HG03354 (cell line): Measurements from ENCODE around the gene NCMAP.
A peak's percentile ranks its signal among the peaks of the same experiment; 100 is the strongest.

Experiments
- ATAC-seq: cut with Tn5 transposase; IDR thresholded peaks from one replicate; pipeline ENCODE4 v1.9.1; 2021; ENCODE audit warnings: mild to moderate bottlenecking; ENCODE audit not compliant: unreplicated experiment, poor library complexity, severe bottlenecking

The NCMAP gene

DNA sequence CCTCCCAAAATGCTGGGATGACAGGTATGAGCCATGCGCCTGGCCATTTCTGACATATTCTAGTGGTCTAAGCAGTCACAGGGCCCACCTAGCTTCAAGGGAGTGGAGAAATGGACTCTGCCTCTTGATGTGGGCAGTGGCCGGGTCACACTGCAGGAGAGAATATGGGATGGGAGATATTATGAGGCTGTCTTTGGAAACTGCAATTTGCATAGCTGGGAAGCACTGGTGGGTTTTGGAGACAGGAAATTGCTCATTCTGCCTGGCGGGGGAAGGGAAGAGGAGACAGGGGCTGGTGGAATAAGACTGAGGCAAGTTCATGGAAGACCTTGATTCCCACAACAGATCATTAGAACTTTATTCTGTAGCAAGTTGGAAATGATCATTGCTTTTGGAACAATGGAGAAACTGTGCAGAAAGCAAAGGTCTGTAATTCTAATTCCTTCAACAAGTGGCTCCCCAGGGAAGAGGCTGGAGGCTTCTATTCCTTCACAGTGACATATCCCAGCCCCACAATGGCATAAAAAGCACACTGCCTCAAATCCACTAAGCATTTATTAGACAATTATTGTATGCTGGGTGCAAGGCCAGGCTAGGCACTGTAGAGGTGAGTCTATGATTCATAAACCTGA, 10.5 kb downstream of the NCMAP start:
- no peak for ATAC-seq

DNA sequence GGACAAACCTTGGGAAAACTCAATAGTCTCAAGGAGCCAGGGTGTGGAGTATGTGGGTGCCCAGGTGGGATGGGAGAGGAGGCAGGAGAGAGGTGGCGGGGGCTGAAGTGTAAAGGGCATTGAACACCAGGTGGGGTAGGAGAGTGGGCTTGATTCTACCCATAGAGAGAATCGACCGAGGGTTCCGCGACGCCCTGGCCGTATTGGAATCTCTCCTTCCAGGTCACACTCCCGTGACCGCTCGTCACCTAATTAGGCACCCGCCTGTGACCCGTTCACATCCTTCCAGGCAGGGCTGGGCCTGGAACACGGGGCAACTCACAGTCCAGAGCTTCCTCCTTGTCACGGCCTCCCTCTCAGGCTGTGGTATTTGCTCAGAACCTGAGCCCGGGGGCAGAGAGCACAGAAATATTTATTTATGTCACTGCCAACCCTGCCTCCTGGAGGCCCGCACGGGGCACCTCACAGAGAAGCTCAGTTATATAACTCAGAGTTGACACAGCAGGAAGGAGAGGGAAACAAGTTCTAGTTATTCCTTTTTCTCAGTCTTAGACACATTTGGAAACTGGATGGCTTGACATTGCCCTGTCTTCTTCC, 12.0 kb downstream of the NCMAP start:
- ATAC-seq = no peak

DNA sequence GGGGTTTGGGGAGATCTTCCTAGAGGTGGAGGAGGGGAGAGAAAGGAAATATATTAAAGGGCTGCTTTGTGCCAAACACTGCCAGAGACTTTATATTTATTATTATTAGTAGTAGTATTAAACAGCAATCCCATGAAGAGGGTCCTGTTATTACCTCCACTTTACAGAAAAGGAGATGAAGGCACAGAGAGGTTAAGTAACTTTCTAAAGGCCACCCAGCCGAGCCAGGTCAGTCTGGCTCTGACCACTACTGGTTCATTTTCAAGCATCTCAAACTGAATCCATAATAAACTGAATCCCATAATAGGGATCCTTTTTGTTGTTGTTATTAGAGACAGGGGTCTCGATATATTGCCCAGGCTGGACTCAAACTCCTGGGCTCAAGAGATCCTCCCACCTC, 12.6 kb downstream of the NCMAP start:
- no peak for ATAC-seq

GRCh38 chr1:24570265-24571125, 14.6 kb downstream of the NCMAP start:
- ATAC-seq = no peak

DNA sequence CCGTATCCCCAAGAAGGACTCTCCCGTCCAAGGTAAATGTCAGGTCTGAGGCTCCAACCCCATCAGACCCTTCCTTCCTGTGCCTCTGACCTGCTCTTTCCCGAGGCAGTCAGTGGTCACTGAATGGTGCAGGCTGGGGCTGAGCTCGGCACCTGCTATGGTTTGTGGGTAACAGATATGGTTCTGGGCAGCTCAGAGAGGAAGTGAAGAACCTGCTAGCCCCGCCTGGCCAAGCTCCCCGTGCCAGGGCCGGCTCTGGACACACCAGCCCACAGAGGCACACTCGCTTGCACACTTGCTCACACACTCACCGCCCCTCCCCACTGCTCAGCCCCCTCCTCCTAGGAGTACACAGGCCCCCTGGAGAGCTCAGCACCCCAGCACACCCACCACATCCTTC, 16.4 kb downstream of the NCMAP start:
- ATAC-seq = no peak

GRCh38 chr1:24575905-24576587, 20.2 kb downstream of the NCMAP start:
- no peak for ATAC-seq

GRCh38 chr1:24578846-24579245, 23.0 kb downstream of the NCMAP start:
- no peak for ATAC-seq

GRCh38 chr1:24580756-24581155, 24.9 kb downstream of the NCMAP start:
- no peak for ATAC-seq

DNA sequence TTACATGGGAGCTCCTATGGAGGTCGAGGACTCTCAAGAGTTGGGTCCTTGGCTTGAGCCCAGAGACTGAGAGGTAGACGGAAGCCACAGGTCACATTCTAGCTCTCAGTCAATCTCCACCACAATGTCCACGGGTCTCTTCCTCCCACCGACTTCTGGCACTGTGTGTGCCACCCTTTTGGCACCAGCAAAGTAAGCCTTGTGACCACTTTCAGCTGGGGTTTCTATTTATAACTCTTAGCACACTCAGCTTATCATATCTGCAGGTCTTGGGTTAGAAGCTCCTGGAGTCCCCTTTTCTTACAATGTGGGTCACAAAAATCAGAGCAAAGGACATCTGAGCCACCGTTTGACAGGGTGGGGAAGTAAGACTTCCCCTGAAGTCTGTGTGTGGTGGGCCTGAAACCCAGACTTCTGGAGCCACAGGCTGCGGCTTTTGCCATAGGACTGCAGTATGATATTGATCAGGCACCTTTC, 28.3 kb downstream of the NCMAP start:
- ATAC-seq = no peak

DNA sequence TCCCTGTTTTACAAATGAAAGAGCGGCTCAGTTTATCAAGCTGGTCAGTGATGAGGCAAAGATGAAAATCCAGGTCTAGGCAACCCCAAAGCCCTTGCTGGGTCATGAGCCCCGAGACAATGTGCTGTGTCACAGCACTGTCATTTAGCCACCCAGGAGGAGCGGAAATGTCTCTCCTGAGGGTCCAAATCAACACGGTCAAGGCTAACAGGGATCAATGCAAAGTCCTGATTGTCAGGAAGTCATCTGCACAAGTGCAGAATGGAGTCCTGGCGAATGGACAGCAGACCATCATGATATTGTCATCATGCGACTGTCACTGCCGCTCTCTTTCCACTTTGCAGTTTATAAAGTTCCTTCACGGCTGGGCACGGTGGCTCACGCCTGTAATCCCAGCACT, 30.2 kb downstream of the NCMAP start:
- ATAC-seq = no peak

DNA sequence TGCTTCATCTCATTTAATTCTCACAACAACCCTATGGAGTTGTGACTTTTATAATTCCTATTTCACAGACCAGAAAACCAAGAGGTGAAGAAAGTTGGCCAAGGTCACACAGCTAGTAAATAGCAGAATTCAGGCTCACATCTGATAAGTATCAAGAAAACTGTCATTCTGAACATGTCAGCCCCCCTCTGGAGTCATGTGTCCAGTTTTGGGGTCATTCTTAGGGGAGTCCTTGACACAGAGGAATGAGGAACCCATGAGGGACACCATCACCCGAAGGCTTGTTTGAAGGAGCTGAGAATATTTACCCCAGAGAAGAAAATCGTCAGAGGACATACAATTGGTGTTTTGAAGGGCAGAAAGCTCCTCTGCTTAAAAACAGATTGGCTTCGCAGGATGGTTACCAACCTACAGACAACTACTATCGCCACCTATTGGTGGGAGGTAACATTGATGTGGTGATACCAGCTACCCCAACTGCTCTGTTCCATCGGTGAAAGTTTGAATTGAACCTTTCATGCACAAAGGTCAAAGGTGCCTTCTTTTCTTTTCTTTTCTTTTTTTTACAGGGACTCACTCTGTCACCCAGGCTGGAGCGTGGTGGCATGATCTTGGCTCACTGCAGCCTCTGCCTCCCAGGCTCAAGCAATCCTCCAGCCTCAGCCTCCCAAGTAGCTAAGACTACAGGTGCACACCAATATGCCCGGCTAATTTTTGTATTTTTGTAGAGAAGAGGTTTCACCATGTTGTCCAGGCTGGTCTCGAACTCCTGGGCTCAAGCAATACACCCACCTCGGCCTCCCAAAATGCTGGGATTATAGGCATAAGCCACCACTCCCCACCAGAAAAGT, 31.3 kb downstream of the NCMAP start:
- ATAC-seq = peak; percentile 64

DNA sequence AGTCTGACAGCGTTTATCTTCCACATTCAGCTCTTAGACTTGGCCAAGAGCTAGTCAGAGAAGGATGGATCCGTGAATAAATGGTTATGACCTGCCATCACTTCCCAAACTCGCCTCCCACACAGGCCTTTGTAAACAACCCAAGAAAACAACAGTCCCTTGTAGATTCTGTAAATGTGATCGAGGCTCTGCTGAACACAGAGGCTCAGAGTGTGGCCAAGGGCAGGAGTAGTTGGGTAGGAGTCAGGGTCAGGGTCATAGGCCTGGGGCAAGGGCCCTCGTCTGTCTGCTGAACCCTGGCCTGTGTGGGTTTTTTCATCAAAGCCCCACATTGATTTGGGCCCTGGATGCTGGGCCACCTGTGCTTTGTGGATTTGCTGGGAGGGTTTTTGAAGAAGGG, 32.7 kb downstream of the NCMAP start:
- no peak for ATAC-seq

- ATAC-seq = no peak
Observed at GRCh38 chr1:24589200-24589599, 33.3 kb downstream of the NCMAP start.

GRCh38 chr1:24591781-24592180, 35.9 kb downstream of the NCMAP start:
- no peak for ATAC-seq

DNA sequence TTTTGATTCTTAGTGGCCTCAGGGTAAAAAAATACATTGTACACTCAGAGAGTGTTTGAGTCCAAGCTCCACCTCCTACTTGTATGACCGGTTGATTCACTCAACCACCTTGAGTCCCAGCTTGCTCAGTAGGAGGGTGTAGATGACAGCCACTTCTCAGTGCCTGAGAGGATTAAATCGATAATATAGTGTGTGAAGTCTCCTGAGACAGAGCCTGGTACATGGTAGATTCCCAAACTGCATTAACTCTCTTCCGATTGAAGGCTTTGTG, 38.4 kb downstream of the NCMAP start:
- ATAC-seq = no peak

DNA sequence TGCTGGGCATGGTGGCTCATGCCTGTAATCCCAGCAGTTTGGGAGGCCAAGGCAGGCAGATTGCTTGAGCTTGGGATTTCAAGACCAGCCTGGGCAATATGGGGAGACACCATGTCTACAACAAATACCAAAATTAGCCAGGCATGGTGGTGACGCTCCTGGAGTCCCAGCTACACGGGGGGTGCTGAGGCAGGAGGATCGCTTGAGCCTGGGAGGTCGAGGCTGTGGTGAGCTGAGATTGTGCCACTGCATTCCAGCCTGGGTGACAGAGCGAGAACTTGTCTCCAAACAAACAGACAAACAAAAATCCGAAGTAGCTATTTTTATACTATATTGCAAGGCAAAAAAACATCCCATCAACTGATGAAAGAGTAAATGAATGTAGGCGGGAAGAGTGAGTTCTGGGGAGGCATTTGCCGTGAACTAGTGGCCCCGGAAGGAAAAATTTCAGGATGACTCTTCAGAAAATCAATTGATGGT, 40.6 kb downstream of the NCMAP start:
- ATAC-seq = no peak

DNA sequence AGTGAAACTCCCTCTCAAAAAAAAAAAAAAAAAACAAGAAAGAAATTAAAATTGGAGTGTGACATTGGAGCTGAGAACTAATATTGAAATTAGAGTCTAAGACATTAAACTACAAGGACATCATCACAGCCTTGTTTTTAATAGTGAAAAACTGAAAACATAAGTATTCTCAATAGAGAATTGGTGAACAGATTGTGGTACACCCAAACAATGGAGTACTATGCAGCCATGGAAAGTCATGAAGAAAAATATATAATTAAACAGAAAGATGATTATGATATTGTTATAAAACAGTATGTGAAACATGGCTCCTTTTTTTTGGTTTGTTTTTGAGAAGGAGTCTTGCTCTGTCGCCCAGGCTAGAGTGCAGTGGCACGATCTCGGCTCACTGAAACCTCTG, 43.4 kb downstream of the NCMAP start:
- no peak for ATAC-seq

GRCh38 chr1:24600551-24600950, 44.7 kb downstream of the NCMAP start:
- ATAC-seq = no peak

DNA sequence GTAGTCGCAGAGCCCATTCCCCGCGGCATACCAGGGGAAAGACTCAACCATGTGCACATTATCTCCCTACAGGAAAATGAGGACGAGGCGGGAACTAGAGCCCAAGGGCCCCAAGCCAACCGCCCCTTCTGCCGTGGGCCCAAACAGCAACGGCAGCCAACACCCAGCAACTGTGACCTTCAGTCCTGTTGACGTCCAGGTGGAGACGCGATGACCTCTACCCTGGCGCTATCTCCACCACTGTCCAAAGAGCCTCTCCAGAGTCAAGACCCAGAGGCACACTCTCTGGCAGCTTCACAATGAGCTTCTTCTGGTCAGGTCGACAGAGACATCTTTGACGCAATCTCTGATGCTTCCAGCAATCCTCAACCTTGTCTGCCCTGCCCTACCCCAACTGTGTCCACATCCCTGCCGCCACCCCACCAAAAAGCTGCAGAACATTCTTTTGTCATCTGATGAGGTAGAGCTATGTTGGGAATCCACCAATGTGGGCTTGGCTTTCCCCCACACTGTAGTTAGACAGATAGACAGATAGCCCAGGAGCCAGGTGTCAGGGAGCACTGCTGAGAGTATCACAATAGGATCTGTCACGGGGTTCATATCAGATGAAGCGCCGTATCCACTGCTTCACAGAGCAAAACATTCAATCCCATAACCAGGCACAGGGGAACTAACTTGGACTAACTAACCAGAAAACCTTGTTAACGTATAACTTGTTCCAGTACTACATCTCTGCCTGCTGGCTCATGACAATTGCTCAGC, 49.8 kb downstream of the NCMAP start:
- no peak for ATAC-seq
